GM10266 (cell line): ENCODE measurements around the gene CD2AP.

ENCODE experiments used
- DNase-seq: peaks from one replicate; pipeline ENCODE4 v3.0.0; 2012; ENCODE audit errors: extremely low spot score
- TF ChIP-seq, protein P1 (sequence below): IDR thresholded peaks from 2 replicates; pipeline ENCODE4 v1.5.1; 2012; ENCODE audit warnings: mild to moderate bottlenecking, low read depth; ENCODE audit not compliant: control insufficient read depth, insufficient read depth; ENCODE audit errors: missing control alignments

The CD2AP gene

GRCh38 chr6:47595785-47596184 is 118.2 kb downstream of the CD2AP start:
- TF ChIP-seq, protein P1, sequence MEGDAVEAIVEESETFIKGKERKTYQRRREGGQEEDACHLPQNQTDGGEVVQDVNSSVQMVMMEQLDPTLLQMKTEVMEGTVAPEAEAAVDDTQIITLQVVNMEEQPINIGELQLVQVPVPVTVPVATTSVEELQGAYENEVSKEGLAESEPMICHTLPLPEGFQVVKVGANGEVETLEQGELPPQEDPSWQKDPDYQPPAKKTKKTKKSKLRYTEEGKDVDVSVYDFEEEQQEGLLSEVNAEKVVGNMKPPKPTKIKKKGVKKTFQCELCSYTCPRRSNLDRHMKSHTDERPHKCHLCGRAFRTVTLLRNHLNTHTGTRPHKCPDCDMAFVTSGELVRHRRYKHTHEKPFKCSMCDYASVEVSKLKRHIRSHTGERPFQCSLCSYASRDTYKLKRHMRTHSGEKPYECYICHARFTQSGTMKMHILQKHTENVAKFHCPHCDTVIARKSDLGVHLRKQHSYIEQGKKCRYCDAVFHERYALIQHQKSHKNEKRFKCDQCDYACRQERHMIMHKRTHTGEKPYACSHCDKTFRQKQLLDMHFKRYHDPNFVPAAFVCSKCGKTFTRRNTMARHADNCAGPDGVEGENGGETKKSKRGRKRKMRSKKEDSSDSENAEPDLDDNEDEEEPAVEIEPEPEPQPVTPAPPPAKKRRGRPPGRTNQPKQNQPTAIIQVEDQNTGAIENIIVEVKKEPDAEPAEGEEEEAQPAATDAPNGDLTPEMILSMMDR, result no peak
- no peak for DNase-seq

GRCh38 chr6:47598367-47598766 is 120.8 kb downstream of the CD2AP start:
- no peak for DNase-seq
- TF ChIP-seq, protein P1, result no peak

- TF ChIP-seq, protein P1, result no peak
- no peak for DNase-seq
Measured at GRCh38 chr6:47599512-47599911, 121.9 kb downstream of the CD2AP start.

DNA sequence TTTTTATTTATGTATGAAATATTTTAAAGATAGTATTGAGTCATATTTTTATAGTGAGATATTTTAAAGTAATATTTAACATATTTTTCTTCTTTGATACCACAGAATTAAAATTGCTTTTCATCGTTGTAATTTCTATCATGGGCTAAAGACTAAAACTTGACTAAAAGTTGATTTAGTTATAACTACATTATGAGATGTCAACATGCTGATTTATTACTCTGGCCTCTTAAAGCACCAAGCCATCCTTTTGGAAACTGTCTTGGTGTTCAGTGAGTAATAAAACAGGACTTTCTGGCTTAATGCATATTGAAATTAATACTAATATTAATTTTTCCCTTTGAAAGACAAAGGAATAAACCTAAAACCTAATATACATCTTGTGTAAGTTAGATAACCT is 125.6 kb downstream of the CD2AP start:
- no peak for DNase-seq
- TF ChIP-seq, protein P1, result no peak

GRCh38 chr6:47603995-47604394 is 126.4 kb downstream of the CD2AP start:
- TF ChIP-seq, protein P1, result no peak
- no peak for DNase-seq

- no peak for DNase-seq
- TF ChIP-seq, protein P1, result no peak
Measured at GRCh38 chr6:47621838-47622449, 144.4 kb downstream of the CD2AP start.

GRCh38 chr6:47626782-47627181 is 149.2 kb downstream of the CD2AP start:
- TF ChIP-seq, protein P1, result no peak
- DNase-seq, result no peak
